Glomerular visceral epithelial cell (primary cell): ENCODE measurements around the gene HDAC11.
"Not testable (repeated sequence)": the region's sequence is repeated elsewhere in the genome, so short reads cannot be mapped to it uniquely, and the experiment has no call there.

Source experiments
- DNase-seq: peaks from one replicate; pipeline ENCODE4 v3.0.0-alpha.2; 2016; ENCODE audit errors: extremely low spot score

Gene HDAC11

GRCh38 chr3:13493867-13494441, 13.8 kb downstream of the HDAC11 start:
- DNase-seq, result no peak

GRCh38 chr3:13494463-13495350, 14.6 kb downstream of the HDAC11 start:
- peak; percentile 19 for DNase-seq

GRCh38 chr3:13495351-13495813, 15.3 kb downstream of the HDAC11 start:
- DNase-seq, result no peak

- DNase-seq, result peak; percentile 62
Measured at GRCh38 chr3:13495921-13496723, 16.0 kb downstream of the HDAC11 start.

- no peak for DNase-seq
Measured at GRCh38 chr3:13496879-13497278, 16.8 kb downstream of the HDAC11 start.

GRCh38 chr3:13497386-13497785, 17.3 kb downstream of the HDAC11 start:
- DNase-seq, result no peak

GRCh38 chr3:13498354-13499060, 18.4 kb downstream of the HDAC11 start:
- DNase-seq, result no peak

GRCh38 chr3:13499246-13499645, 19.1 kb downstream of the HDAC11 start:
- not testable (repeated sequence) for DNase-seq

- DNase-seq, result no peak
Measured at GRCh38 chr3:13500133-13500885, 20.2 kb downstream of the HDAC11 start.

- no peak for DNase-seq
Measured at GRCh38 chr3:13501056-13501455, 20.9 kb downstream of the HDAC11 start.

- DNase-seq, result no peak
Measured at GRCh38 chr3:13501521-13501920, 21.4 kb downstream of the HDAC11 start.

- no peak for DNase-seq
Measured at GRCh38 chr3:13501958-13502790, 22.1 kb downstream of the HDAC11 start.

GRCh38 chr3:13502791-13503060, 22.6 kb downstream of the HDAC11 start:
- DNase-seq, result no peak

GRCh38 chr3:13504161-13504831, 24.2 kb downstream of the HDAC11 start:
- no peak for DNase-seq

GRCh38 chr3:13505147-13506130, 25.3 kb downstream of the HDAC11 start:
- DNase-seq, result no peak

GRCh38 chr3:13506239-13506638, 26.1 kb downstream of the HDAC11 start:
- DNase-seq, result no peak

- no peak for DNase-seq
Measured at GRCh38 chr3:13506680-13507079, 26.6 kb downstream of the HDAC11 start.

GRCh38 chr3:13507247-13507569, 27.1 kb downstream of the HDAC11 start:
- no peak for DNase-seq
